Choroid plexus epithelial cell (primary cell): ENCODE data around the gene SPAG16.
A peak's percentile ranks its signal among the peaks of the same experiment; 100 is the strongest.

Source experiments
- DNase-seq: peaks from one replicate; pipeline ENCODE4 v3.0.0-alpha.2; 2010; ENCODE audit warnings: low read depth
- H3K4me3 ChIP-seq: 2 replicates; pipeline ENCODE4 v1.5.1; 2011; ENCODE audit warnings: low read depth, mild to moderate bottlenecking, control low read depth, low read length, moderate library complexity
- TF ChIP-seq, protein P1 (sequence below): conservative IDR thresholded peaks from 2 replicates; pipeline ENCODE4 v1.5.1; 2011; ENCODE audit warnings: low read depth, mild to moderate bottlenecking, control low read depth, inconsistent platforms, low read length, moderate library complexity

The SPAG16 gene

DNA sequence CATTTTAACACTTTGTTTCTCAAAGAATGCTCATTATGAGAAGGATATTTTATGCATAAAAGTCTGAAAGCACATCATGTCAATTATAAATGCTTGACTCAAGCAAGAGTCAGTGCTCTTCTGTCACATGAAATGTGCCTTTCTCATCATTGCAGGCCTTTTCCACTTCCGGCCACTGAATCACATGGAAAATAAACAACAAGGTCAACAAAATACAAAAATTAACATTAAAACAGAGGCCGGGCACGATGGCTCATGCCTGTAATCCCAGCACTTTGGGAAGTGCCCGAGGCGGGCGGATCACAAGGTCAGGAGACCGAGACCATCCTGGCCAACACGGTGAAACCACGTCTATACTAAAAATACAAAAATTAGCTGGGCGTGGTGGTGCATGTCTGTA, 480.6 kb downstream of the SPAG16 start:
- no peak for DNase-seq
- TF ChIP-seq, protein P1, sequence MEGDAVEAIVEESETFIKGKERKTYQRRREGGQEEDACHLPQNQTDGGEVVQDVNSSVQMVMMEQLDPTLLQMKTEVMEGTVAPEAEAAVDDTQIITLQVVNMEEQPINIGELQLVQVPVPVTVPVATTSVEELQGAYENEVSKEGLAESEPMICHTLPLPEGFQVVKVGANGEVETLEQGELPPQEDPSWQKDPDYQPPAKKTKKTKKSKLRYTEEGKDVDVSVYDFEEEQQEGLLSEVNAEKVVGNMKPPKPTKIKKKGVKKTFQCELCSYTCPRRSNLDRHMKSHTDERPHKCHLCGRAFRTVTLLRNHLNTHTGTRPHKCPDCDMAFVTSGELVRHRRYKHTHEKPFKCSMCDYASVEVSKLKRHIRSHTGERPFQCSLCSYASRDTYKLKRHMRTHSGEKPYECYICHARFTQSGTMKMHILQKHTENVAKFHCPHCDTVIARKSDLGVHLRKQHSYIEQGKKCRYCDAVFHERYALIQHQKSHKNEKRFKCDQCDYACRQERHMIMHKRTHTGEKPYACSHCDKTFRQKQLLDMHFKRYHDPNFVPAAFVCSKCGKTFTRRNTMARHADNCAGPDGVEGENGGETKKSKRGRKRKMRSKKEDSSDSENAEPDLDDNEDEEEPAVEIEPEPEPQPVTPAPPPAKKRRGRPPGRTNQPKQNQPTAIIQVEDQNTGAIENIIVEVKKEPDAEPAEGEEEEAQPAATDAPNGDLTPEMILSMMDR: no peak
- no peak overlapping the region for H3K4me3 ChIP-seq

DNA sequence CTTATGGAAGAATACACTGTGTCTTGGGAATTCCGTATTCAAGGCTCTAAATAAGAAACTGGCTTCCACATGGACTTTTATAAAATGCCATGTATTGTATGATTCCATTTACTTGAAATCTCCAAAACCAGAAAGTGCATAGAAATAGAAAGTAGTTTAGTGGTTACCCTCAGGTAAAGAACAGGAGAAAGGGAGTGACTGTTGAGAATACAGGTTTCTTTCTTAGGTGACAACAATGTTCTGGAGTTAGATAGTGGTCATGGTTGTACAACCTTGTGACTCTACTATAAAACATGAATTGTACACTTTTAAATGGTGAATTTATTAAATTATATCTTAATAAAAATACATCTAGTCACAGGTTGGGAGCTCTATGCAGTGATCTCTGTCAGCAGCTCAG, 481.8 kb downstream of the SPAG16 start:
- H3K4me3 ChIP-seq: no peak overlapping the region
- no peak for DNase-seq
- TF ChIP-seq, protein P1: no peak

DNA sequence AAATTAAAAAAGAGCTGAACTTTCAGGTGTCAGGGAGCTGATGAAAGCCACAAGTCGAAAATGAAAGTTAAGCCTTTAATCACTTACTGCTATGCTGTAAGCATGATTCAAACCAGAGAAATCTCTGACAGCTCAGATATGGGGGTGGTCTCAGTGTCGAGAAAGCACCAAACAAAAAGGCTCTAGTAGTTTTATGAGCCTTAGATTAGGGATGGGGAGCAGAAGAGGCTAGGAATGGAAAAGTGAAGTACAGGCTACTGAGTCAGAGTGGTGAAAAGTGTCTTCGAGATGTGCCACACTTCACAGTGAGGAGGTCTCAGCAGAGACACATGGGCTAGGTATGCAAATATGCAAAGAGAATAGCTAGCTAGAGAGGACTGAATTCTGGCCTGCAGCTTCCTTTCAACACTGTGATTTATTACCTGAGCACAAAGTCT, 482.2 kb downstream of the SPAG16 start:
- TF ChIP-seq, protein P1: no peak
- H3K4me3 ChIP-seq: no peak overlapping the region
- no peak for DNase-seq

DNA sequence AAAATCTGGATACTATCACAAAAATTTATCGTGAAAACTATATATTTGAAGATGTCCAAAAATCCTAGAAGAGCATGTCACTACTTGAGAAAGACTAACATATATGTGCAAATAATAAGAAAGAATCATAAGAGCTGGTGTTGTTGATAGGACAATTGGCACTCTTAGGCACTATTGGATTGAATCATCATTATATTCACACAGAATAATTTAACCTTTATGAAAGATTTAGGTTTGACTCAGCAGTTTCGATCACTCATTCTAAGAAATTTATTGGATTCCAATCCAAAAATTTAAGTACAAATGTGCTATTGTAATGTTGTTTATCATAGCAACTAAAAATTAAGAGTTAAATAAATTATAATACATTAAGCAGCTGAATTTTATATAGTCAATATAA, 503.6 kb downstream of the SPAG16 start:
- DNase-seq: no peak
- TF ChIP-seq, protein P1: no peak
- no peak overlapping the region for H3K4me3 ChIP-seq

DNA sequence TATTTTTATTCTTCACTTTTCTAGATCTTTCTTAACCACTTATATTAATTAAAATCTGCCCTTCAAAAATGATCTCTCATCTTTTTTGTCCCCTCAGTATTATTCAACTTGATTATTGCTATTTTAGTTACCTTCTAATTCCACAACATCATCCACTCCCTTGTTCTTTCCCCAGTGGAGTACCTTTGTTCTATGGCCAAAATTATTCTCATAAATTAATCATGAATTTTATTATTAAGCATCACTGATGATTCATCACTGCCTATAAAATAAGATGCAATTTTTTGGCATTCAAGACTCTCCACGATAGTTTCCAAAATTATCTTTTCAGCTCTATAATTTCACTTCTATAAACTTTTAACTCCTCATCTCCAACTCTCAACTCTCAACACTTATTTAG, 505.7 kb downstream of the SPAG16 start:
- no peak for DNase-seq
- TF ChIP-seq, protein P1: no peak
- H3K4me3 ChIP-seq: no peak overlapping the region

DNA sequence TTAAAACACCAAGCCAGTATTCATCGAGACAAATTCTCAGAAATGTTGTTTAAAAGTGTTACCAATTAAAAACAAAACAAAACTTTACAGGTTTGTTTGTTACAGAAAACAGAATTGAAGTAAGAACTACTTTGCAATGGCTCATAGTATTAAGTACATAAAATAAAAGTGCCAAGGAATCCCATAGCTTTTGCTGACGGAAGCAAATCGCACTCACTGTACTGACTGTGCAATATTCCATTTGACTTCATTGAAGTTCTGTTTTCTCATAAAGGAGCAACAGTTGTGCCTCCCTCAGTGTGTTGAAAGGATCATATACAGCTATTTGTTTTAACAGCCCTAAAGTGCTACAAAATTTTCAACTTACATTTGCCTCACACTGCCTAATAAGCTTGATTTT, 507.8 kb downstream of the SPAG16 start:
- no peak for DNase-seq
- H3K4me3 ChIP-seq: no peak overlapping the region
- TF ChIP-seq, protein P1: no peak

DNA sequence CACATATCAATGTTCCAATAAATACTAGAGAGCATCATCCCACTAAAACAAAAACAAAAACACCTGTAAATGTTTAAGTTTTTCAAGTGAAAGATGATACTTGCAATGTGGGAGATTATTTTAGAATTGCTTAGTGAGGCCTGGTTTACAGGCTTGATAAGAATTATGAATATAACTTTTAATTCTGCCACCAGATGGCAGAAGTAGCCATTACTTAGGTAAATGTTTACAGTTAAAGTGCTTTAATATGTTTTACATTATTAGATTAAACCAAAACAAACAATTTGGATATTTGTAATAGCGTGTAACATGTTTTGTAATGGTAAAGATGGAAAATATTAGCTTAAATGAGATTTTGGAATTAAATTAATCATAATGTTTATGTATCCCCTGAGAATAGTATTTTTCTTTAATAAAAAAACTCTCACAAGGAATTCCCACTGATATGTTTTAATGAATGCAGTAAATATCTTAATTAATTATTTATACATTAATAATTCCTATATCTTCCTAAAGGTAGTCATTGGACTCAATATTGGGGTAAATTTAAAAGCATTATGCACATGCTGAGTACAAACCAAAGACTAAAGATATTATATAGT, 522.0 kb downstream of the SPAG16 start:
- TF ChIP-seq, protein P1: peak; percentile 25
- DNase-seq: peak; percentile 43
- no peak overlapping the region for H3K4me3 ChIP-seq
